ENCODE data around the gene SLC22A8. TPM values are rescaled to one million over a fixed set of nuclear protein-coding genes. Genes with fewer than 3 reads are reported as not detected.
"Not testable (repeated sequence)": the region's sequence is repeated elsewhere in the genome, so short reads cannot be mapped to it uniquely, and the experiment has no call there.

SLC22A8 gene
- not detected in 2 replicates for total RNA-seq (2014; rRNA removed; shearing (Covaris generic))

- no peak for DNase-seq (ENCODE audit: low spot score)
Observed at GRCh38 chr11:63015521-63016215, at the start of gene SLC22A8. Gene SLC22A8, minus strand, starts transcription at chr11:63015841. Its CDS starts 883 bp downstream, at chr11:63014958.

- not testable (repeated sequence) for DNase-seq (ENCODE audit: low spot score)
Observed at GRCh38 chr11:63046203-63046602, 30.6 kb upstream of the SLC22A8 start.

- no peak for DNase-seq (ENCODE audit: low spot score)
Observed at GRCh38 chr11:63042596-63042995, 27.0 kb upstream of the SLC22A8 start.

- DNase-seq (ENCODE audit: low spot score) = no peak
Observed at GRCh38 chr11:63032457-63032856, 16.8 kb upstream of the SLC22A8 start.

- peak; percentile 89 for DNase-seq (ENCODE audit: low spot score)
Observed at GRCh38 chr11:63023841-63024648, 8.4 kb upstream of the SLC22A8 start.

- DNase-seq (ENCODE audit: low spot score) = no peak
Observed at GRCh38 chr11:63023222-63023814, 7.7 kb upstream of the SLC22A8 start.

- no peak for DNase-seq (ENCODE audit: low spot score)
Observed at GRCh38 chr11:63022441-63022840, 6.8 kb upstream of the SLC22A8 start.

GRCh38 chr11:63020671-63021291 is 5.1 kb upstream of the SLC22A8 start:
- peak; percentile 30 for DNase-seq (ENCODE audit: low spot score)

- no peak for DNase-seq (ENCODE audit: low spot score)
Observed at GRCh38 chr11:63019506-63019905, 3.9 kb upstream of the SLC22A8 start.

- DNase-seq (ENCODE audit: low spot score) = no peak
Observed at GRCh38 chr11:63017306-63017974, 1.8 kb upstream of the SLC22A8 start.

GRCh38 chr11:63014408-63015055 is 1.1 kb downstream of the SLC22A8 start:
- no peak for DNase-seq (ENCODE audit: low spot score)

GRCh38 chr11:63012839-63013238 is 2.8 kb downstream of the SLC22A8 start:
- DNase-seq (ENCODE audit: low spot score) = no peak

- DNase-seq (ENCODE audit: low spot score) = no peak
Observed at GRCh38 chr11:63012430-63012829, 3.2 kb downstream of the SLC22A8 start.

- DNase-seq (ENCODE audit: low spot score) = no peak
Observed at GRCh38 chr11:63010934-63011439, 4.7 kb downstream of the SLC22A8 start.

- no peak for DNase-seq (ENCODE audit: low spot score)
Observed at GRCh38 chr11:63007920-63008319, 7.7 kb downstream of the SLC22A8 start.

GRCh38 chr11:63001456-63001855 is 14.2 kb downstream of the SLC22A8 start:
- DNase-seq (ENCODE audit: low spot score) = no peak

GRCh38 chr11:62999649-63000048 is 16.0 kb downstream of the SLC22A8 start:
- no peak for DNase-seq (ENCODE audit: low spot score)

GRCh38 chr11:62999156-62999555 is 16.5 kb downstream of the SLC22A8 start:
- no peak for DNase-seq (ENCODE audit: low spot score)

- DNase-seq (ENCODE audit: low spot score) = no peak
Observed at GRCh38 chr11:62996271-62996670, 19.4 kb downstream of the SLC22A8 start.

- no peak for DNase-seq (ENCODE audit: low spot score)
Observed at GRCh38 chr11:62994775-62995174, 20.9 kb downstream of the SLC22A8 start.

GRCh38 chr11:62988276-62988675 is 27.4 kb downstream of the SLC22A8 start:
- no peak for DNase-seq (ENCODE audit: low spot score)

Measured in HT-29 (cell line).